Neuronal stem cell (in vitro differentiated cells): ENCODE data around the gene CYBA.
A peak's percentile ranks its signal among the peaks of the same experiment; 100 is the strongest.

Source experiments
- DNase-seq: peaks from one replicate; pipeline ENCODE4 v3.0.0-alpha.2; 2013; ENCODE audit warnings: low spot score
- H2AFZ ChIP-seq: one replicate; pipeline ENCODE4 v1.6.1; 2013; ENCODE audit warnings: mild to moderate bottlenecking, low read length, inconsistent platforms
- H2AK5ac ChIP-seq: 2 replicates; pipeline ENCODE4 v1.6.1; 2013; ENCODE audit warnings: low read depth, mild to moderate bottlenecking, inconsistent platforms, low read length, moderate library complexity, mixed read lengths
- H2BK120ac ChIP-seq: 2 replicates; pipeline ENCODE4 v1.6.1; 2013; ENCODE audit warnings: low read depth, mild to moderate bottlenecking, inconsistent platforms, low read length, moderate library complexity, mixed read lengths
- H2BK12ac ChIP-seq: one replicate; pipeline ENCODE4 v1.6.1; 2013; ENCODE audit warnings: low read length, inconsistent platforms
- H2BK15ac ChIP-seq: 2 replicates; pipeline ENCODE4 v1.6.1; 2013; ENCODE audit warnings: mild to moderate bottlenecking, low read length, inconsistent platforms, mixed read lengths
- H2BK5ac ChIP-seq: one replicate; pipeline ENCODE4 v1.6.1; 2013; ENCODE audit warnings: inconsistent platforms, mild to moderate bottlenecking, low read length, moderate library complexity
- H3K14ac ChIP-seq: one replicate; pipeline ENCODE4 v1.6.1; 2013; ENCODE audit warnings: low read length, inconsistent platforms
- H3K18ac ChIP-seq: 2 replicates; pipeline ENCODE4 v1.6.1; 2013; ENCODE audit warnings: low read length, inconsistent platforms
- H3K23ac ChIP-seq: 2 replicates; pipeline ENCODE4 v1.6.1; 2013; ENCODE audit warnings: low read depth, mild to moderate bottlenecking, mixed read lengths, low read length, inconsistent platforms; ENCODE audit not compliant: poor library complexity
- H3K27ac ChIP-seq: replicated peaks from 3 replicates; pipeline ENCODE4 v1.5.1; 2013; ENCODE audit warnings: low read length, inconsistent platforms
- H3K27me3 ChIP-seq, 3 experiments: 2 replicates each; pipeline ENCODE4 v1.6.1; 2013; ENCODE audit warnings: low read length in 3 of 3, mild to moderate bottlenecking in 2 of 3, inconsistent platforms in 1 of 3, low read depth in 1 of 3, mixed read lengths in 1 of 3, moderate library complexity in 1 of 3; ENCODE audit not compliant: control insufficient read depth in 3 of 3, insufficient read depth in 3 of 3
- H3K36me3 ChIP-seq, 2 donors: replicated peaks in 1 of 2; 2 replicates each; pipeline ENCODE4 v1.6.1; 2013; ENCODE audit warnings: low read length in 2 of 2; ENCODE audit not compliant: control insufficient read depth in 2 of 2, insufficient read depth in 2 of 2
- H3K4ac ChIP-seq: 2 replicates; pipeline ENCODE4 v1.6.1; 2013; ENCODE audit warnings: inconsistent platforms, mild to moderate bottlenecking, low read length, moderate library complexity
- H3K4me1 ChIP-seq, 2 donors: 1 replicate in 1 of 2; 2 replicates in 1 of 2; pipeline ENCODE4 v1.6.1; 2013; ENCODE audit warnings: low read length in 2 of 2, low read depth in 1 of 2; ENCODE audit not compliant: control insufficient read depth in 2 of 2, insufficient read depth in 1 of 2
- H3K4me2 ChIP-seq: one replicate; pipeline ENCODE4 v1.6.1; 2013; ENCODE audit warnings: mild to moderate bottlenecking, low read length, inconsistent platforms; ENCODE audit not compliant: insufficient read depth, poor library complexity, severe bottlenecking
- H3K4me3 ChIP-seq, 2 donors: 2 replicates each; pipeline ENCODE4 v1.5.1; 2013; ENCODE audit warnings: low read length in 2 of 2, mild to moderate bottlenecking in 2 of 2, inconsistent platforms in 1 of 2, moderate library complexity in 1 of 2
- H3K79me1 ChIP-seq: one replicate; pipeline ENCODE4 v1.6.1; 2013; ENCODE audit warnings: low read depth, mild to moderate bottlenecking, inconsistent platforms, low read length, moderate library complexity
- H3K9ac ChIP-seq: one replicate; pipeline ENCODE4 v1.6.1; 2013; ENCODE audit warnings: mild to moderate bottlenecking, low read depth, low read length, inconsistent platforms; ENCODE audit not compliant: poor library complexity
- H3K9me3 ChIP-seq, 2 donors: replicated peaks in 1 of 2; 2 replicates each; pipeline versions ENCODE3 to v1.6.1; 2013; ENCODE audit warnings: low read length in 2 of 2, mild to moderate bottlenecking in 2 of 2, inconsistent platforms in 1 of 2, low read depth in 1 of 2, mixed read lengths in 1 of 2, moderate library complexity in 1 of 2; ENCODE audit not compliant: control insufficient read depth in 2 of 2, insufficient read depth in 1 of 2
- H4K8ac ChIP-seq: one replicate; pipeline ENCODE4 v1.6.1; 2013; ENCODE audit warnings: low read depth, mild to moderate bottlenecking, inconsistent platforms, low read length, moderate library complexity
- H4K91ac ChIP-seq: one replicate; pipeline ENCODE4 v1.6.1; 2013; ENCODE audit warnings: low read length, low read depth, mild to moderate bottlenecking, inconsistent platforms; ENCODE audit not compliant: poor library complexity
- WGBS, 2 donors: extraction: QIAGEN DNeasy Blood & Tissue Kit; methylation state at CpG; one replicate each; pipeline ENCODE4 v1.1.7; 2013; ENCODE audit warnings: missing lambda C conversion rate in 2 of 2, mixed read lengths in 1 of 2; ENCODE audit not compliant: insufficient read length in 2 of 2, insufficient replicate concordance in 1 of 2; ENCODE audit errors: extremely low coverage in 2 of 2; 5-methylcytosine and 5-hydroxymethylcytosine counted together

CYBA gene

GRCh38 chr16:88657371-88657770, 6.5 kb upstream of the CYBA start:
- no peak overlapping the region for H3K4me2 ChIP-seq
- peaks cover 25% of the 10 kb centered on the region for H3K79me1 ChIP-seq
- WGBS, 2 donors: no CpG with 5 or more reads among the region's 19 CpGs
- H2BK12ac ChIP-seq: no peak overlapping the region
- no peak overlapping the region for H3K4me3 ChIP-seq
- H2AFZ ChIP-seq: no peak overlapping the region
- peak overlapping the region; percentile 21 for H3K14ac ChIP-seq
- H2BK15ac ChIP-seq: no peak overlapping the region
- peak overlapping the region; percentile 82 for H4K8ac ChIP-seq
- no peaks in the 10 kb centered on the region for H3K27me3 ChIP-seq
- peaks cover 5 to 6% of the 10 kb centered on the region in 2 donors for H3K4me1 ChIP-seq
- H3K9ac ChIP-seq: peak overlapping the region; percentile 60
- DNase-seq: no peak
- no peak overlapping the region for H3K27ac ChIP-seq
- H2AK5ac ChIP-seq: no peak overlapping the region
- no peak overlapping the region for H4K91ac ChIP-seq
- H3K4ac ChIP-seq: no peak overlapping the region
- H2BK120ac ChIP-seq: no peak overlapping the region
- H2BK5ac ChIP-seq: no peak overlapping the region
- H3K36me3 ChIP-seq: peaks cover 46 to 86% of the 10 kb centered on the region in 2 donors
- H3K23ac ChIP-seq: peak overlapping the region; percentile 73
- no peak overlapping the region for H3K18ac ChIP-seq
- H3K9me3 ChIP-seq: no peaks in the 10 kb centered on the region

- H3K27ac ChIP-seq: no peak overlapping the region
- no peak overlapping the region for H2AK5ac ChIP-seq
- peaks cover 48 to 93% of the 10 kb centered on the region in 2 donors for H3K36me3 ChIP-seq
- H4K8ac ChIP-seq: no peak overlapping the region
- H3K4me3 ChIP-seq: no peak overlapping the region
- no peaks in the 10 kb centered on the region for H3K27me3 ChIP-seq
- WGBS, 2 donors: no CpG with 5 or more reads among the region's 25 CpGs
- no peak overlapping the region for H2BK5ac ChIP-seq
- DNase-seq: no peak
- H2AFZ ChIP-seq: no peak overlapping the region
- peaks cover 6 to 13% of the 10 kb centered on the region in 2 donors for H3K4me1 ChIP-seq
- H3K9ac ChIP-seq: peak overlapping the region; percentile 78
- H3K4ac ChIP-seq: no peak overlapping the region
- H3K14ac ChIP-seq: no peak overlapping the region
- H3K4me2 ChIP-seq: no peak overlapping the region
- H3K9me3 ChIP-seq: no peaks in the 10 kb centered on the region
- H3K18ac ChIP-seq: no peak overlapping the region
- H2BK15ac ChIP-seq: no peak overlapping the region
- H3K23ac ChIP-seq: no peak overlapping the region
- no peak overlapping the region for H4K91ac ChIP-seq
- peak overlapping the region; percentile 22 for H2BK12ac ChIP-seq
- H3K79me1 ChIP-seq: peaks cover 22% of the 10 kb centered on the region
- H2BK120ac ChIP-seq: no peak overlapping the region
Observed at GRCh38 chr16:88656291-88656980, 5.6 kb upstream of the CYBA start.

GRCh38 chr16:88655733-88656281, 5.0 kb upstream of the CYBA start:
- Histone ChIP-seq H2AK5ac (no peak overlapping the region), H3K4me3 (no peak overlapping the region), H3K14ac (no peak overlapping the region), H2AFZ (no peak overlapping the region), H2BK15ac (no peak overlapping the region), H3K4ac (no peak overlapping the region), H3K9ac (no peak overlapping the region), H3K4me2 (no peak overlapping the region), H3K18ac (no peak overlapping the region), H2BK120ac (no peak overlapping the region), H3K79me1 (peaks cover 27% of the 10 kb centered on the region), H3K36me3 (peaks cover 48 to 93% of the 10 kb centered on the region in 2 donors), H3K9me3 (no peaks in the 10 kb centered on the region), H2BK5ac (no peak overlapping the region), H3K27me3 (no peaks in the 10 kb centered on the region), H3K23ac (no peak overlapping the region), H3K4me1 (peaks cover 9 to 14% of the 10 kb centered on the region in 2 donors), H4K8ac (peak overlapping the region; percentile 65), H3K27ac (no peak overlapping the region), H2BK12ac (peak overlapping the region; percentile 41), H4K91ac (no peak overlapping the region)
- no CpG with 5 or more reads among the region's 29 CpGs for WGBS, 2 donors
- no peak for DNase-seq

GRCh38 chr16:88655053-88655732, 4.3 kb upstream of the CYBA start:
- H3K14ac ChIP-seq: peak overlapping the region; percentile 8
- peaks cover 27% of the 10 kb centered on the region for H3K79me1 ChIP-seq

More at GRCh38 chr16:88655053-88655732, 4.3 kb upstream of the CYBA start:
- Histone ChIP-seq H2AK5ac (no peak overlapping the region), H4K8ac (peak overlapping the region; percentile 65), H3K23ac (peak overlapping the region; percentile 31), H3K4ac (no peak overlapping the region), H3K9me3 (no peaks in the 10 kb centered on the region), H2BK12ac (no peak overlapping the region), H2AFZ (no peak overlapping the region), H3K4me2 (no peak overlapping the region), H4K91ac (no peak overlapping the region), H3K27ac (no peak overlapping the region), H3K4me1 (peaks cover 10 to 17% of the 10 kb centered on the region in 2 donors), H3K27me3 (no peaks in the 10 kb centered on the region), H3K18ac (no peak overlapping the region), H2BK120ac (no peak overlapping the region), H3K36me3 (peaks cover 48 to 89% of the 10 kb centered on the region in 2 donors), H2BK15ac (no peak overlapping the region), H2BK5ac (no peak overlapping the region), H3K9ac (no peak overlapping the region), H3K4me3 (peak overlapping the region in 1 of 2 donors; percentile 3)
- no CpG with 5 or more reads among the region's 50 CpGs for WGBS, 2 donors
- no peak for DNase-seq
